Left lobe of liver (tissue), 2 donors: ENCODE results near the gene UBE2J2. TPM values are rescaled to one million over a fixed set of nuclear protein-coding genes. Genes with fewer than 3 reads are reported as not detected.
"Not testable (repeated sequence)": the region's sequence is repeated elsewhere in the genome, so short reads cannot be mapped to it uniquely, and the experiment has no call there.

Experiments used
- ATAC-seq: fragments of 200-7000 bp; cut with Tn5 transposase; one replicate; pipeline ENCODE4 v1.9.1; 2020; ENCODE audit warnings: mild to moderate bottlenecking, moderate library complexity
- DNase-seq: peaks from one replicate; pipeline ENCODE4 v3.0.0-alpha.2; 2020; ENCODE audit warnings: low spot score
- total RNA-seq: library from RNA; stranded (reverse); gene quantifications from one replicate; pipeline ENCODE4 v1.2.1, GENCODE V29; 2021
- donor health status: DM: no; HTN: no; CAD: no; lungs with moderate emphysema.
- donor health status: DM: no; HTN: yes; CAD: no.

Gene UBE2J2
- total RNA-seq, result 27.6 TPM

- DNase-seq, result peak; percentile 93
- ATAC-seq, result peak; percentile 96
Measured at GRCh38 chr1:1273512-1274298, at the start of gene UBE2J2. Gene UBE2J2 (minus strand): TSS chr1:1273854. CDS start chr1:1267992, 5,862 bp downstream.

GRCh38 chr1:1322952-1323351 lies 49.3 kb upstream of the UBE2J2 start:
- ATAC-seq (no peak), DNase-seq (no peak)

DNA sequence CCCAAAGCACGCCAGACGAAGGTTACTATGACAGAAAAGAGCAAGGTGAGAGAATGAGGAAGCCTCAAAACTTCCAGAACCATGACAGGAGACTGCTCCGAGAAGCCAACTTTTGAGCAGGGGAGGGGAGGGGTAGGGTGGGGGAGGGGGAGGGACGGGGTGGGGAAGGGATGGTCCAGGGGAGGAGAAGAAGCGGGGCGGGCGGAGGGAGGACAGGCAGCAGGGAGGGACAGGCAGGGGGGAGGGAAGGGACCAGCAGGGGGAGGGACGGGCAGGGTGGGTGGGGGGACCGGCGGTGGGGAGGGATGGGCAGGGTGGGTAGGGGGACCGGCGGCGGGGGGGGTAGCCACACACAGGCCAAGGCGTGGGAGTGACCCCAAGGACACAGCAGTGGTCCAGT lies 48.8 kb upstream of the UBE2J2 start:
- no peak for DNase-seq
- no peak for ATAC-seq

GRCh38 chr1:1321477-1321876 lies 47.8 kb upstream of the UBE2J2 start:
- DNase-seq (no peak), ATAC-seq (no peak)

DNA sequence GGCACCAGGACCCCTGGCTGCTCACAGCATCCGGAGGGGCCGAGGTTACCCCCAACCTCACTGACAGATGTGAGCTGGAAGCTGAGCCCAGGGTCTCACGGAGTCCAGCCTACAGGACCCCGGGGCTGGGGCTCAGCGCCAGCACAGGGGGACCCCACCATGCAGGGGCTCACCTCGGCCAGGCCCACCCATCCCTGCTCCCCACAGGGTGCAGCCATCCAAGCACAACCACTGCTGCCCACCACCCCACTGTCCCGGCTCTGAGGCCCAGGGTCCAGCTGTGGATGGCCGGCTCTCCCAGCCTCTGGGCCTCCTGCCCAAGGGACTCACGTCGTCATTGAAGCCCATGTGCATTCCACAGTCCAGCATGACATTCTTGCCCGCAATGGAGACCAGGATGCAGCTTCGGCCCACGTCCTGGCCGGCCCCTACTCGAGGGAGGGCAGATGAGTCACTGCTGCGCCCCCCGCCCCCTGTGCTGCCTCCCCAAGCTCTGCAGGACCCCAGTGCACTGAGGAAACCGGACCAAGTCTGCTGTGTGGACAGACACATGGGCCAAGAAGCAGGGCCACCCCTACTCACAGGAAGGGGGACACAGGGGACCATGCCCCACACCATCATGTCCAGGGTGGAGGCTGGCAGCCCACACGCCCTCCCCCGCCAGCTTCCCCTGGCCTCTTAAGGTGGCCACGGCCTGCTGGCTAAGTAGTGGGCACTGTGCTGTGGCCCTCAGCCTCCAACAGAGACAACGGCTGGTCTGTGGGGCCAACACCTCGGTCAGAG lies 47.2 kb upstream of the UBE2J2 start:
- no peak for ATAC-seq
- no peak for DNase-seq

- DNase-seq (no peak), ATAC-seq (no peak)
Measured at GRCh38 chr1:1319646-1319941, 45.9 kb upstream of the UBE2J2 start.

DNA sequence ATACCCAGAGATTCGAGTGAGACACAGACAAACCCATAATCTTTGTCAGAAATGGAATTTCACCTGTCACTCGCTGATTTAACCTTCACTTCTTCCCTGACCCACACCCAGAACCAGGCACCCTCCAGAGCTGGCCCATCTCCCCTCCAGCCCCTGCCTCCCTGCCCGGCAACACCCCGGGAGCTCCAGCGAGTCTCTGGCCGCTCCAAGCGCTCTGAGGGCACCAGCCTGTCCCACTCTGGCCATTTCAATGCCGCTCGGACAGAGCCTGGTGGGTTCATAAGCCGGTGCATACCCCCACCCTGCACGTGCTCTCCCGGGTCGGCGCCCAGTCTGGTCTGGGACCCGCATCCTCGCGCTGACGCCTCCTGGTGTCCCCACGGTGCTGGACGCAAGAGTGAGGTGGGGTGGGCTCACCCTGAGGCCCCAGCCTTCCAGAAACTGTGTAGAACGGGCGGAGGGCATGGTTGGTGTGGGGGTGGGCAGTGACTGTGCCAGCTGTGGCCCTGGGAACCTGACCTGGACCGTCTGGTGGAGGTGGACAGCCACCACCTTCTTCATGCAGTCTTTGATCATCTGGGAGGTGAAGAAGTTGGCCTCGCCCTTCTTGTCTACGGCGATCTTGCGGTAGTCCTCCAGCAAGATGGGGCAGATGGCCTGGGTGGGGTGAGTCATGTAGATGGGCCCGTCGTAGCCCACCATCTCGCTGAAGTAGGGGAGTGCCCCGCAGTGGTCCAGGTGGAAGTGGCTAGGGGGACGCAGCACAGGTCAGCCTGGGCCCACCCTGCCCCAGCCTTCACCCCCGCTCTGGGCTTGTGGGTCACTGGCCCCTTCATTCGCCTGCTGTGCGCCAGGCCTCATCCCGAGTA lies 45.4 kb upstream of the UBE2J2 start:
- ATAC-seq (no peak), DNase-seq (no peak)

DNA sequence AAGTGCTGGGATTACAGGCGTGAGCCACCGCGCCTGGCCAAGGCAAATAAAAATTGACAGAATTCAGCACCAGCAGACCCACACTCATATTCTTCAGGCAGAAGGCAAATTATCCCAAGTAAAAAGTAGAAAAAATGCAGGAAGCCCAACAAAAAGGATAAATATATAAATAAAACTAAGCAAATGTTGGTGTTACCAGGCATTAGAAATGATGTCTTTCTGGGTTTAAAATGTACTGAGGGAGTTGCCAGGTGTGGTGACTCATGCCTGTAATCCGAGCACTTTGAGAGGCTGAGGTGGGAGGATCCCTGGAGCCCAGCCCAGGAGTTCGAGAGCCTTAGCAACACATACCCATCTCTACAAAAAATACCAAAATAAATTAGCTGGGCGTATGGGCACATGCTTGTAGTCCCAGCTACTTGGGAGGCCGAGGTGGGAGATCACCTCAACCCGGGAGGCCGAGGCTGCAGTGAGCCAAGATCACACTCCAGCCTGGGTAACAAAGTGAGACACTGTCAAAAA lies 44.5 kb upstream of the UBE2J2 start:
- DNase-seq (peak; percentile 76), ATAC-seq (peak; percentile 81)

- no peak for DNase-seq
- ATAC-seq, result no peak
Measured at GRCh38 chr1:1317420-1317819, 43.8 kb upstream of the UBE2J2 start.

- DNase-seq, ATAC-seq: not testable (repeated sequence)
Measured at GRCh38 chr1:1316199-1316598, 42.5 kb upstream of the UBE2J2 start.

GRCh38 chr1:1315435-1315954 lies 41.8 kb upstream of the UBE2J2 start:
- DNase-seq, result no peak
- no peak for ATAC-seq

GRCh38 chr1:1314678-1315335 lies 41.2 kb upstream of the UBE2J2 start:
- no peak for ATAC-seq
- no peak for DNase-seq

- no peak for DNase-seq
- ATAC-seq, result no peak
Measured at GRCh38 chr1:1314237-1314586, 40.6 kb upstream of the UBE2J2 start.

- DNase-seq (no peak), ATAC-seq (no peak)
Measured at GRCh38 chr1:1313500-1314236, 40.0 kb upstream of the UBE2J2 start.

GRCh38 chr1:1312450-1313314 lies 39.0 kb upstream of the UBE2J2 start:
- DNase-seq, result no peak
- no peak for ATAC-seq

DNA sequence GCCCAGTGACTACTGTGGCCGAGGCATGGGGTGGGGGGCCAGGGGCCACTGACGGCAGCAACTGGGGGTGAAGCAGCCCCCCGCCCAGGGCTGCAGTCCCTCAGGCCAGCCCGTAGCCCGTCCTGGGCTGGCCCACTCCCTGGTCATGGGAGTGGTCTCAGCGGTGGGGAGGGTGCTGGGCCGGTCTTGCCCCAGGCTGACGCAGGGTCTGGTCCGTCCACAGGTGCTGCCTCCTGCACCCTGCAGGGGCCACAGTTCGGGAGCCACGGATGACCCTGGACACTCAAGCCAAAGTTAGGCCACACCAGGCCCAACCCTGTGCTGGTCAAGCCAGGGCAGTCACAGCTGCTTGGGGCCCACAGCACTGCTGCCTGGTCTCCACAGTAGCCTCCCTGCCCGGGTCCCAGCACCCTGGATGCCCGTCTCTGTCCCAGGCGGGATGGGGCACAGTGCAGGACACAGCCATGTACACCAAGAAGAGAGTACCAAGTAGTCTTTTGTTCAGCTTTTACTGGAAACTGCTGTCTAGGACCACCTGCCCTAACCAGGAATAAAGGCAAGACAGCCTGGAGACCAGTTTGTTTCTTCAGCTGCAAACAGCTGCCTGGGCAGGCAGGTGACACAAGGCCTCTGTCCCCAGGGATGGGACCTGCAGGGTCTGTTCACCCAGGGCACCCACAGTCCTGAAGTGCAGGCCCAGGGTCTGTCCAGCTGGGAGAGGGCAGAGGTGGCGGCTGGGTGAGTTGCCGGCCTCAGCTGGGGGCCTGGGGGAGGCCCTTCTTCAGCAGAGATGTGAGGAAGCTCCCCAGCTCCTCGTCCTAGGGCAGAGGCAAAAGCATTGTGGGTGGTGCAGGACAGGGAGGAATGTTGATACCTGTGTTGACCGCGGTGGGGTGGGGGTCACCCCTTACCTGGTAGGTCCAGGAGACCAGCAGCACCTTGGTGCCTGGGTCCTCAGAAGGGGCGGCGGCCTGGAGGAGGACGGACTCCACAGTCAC lies 37.8 kb upstream of the UBE2J2 start:
- no peak for DNase-seq
- no peak for ATAC-seq

DNA sequence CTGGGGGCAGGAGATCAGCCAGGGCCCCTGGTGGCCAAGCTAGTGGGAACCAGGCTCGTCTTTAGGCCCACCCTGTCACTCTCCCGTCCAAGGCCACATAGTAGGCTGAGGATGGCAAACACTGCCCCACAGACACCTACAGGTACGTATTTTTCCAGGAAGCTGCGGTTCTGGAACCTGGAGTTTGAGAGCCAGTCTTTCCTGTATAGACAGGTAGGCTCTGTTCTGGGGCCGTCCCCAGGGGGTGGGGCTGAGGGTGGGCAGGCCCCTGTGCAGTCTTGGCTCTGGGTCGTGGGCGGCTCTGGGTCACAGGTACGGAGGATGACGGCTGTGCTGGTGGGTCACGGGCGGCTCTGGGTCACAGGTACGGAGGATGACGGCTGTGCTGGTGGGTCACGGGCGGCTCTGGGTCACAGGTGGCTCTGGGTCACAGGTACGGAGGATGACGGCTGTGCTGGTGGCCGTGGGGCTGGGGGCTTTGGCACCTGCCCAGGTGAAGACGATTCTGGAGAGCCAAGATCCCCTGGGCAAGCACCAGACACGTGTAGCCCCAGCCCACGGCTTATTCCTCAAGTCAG lies 36.9 kb upstream of the UBE2J2 start:
- ATAC-seq (no peak), DNase-seq (no peak)

DNA sequence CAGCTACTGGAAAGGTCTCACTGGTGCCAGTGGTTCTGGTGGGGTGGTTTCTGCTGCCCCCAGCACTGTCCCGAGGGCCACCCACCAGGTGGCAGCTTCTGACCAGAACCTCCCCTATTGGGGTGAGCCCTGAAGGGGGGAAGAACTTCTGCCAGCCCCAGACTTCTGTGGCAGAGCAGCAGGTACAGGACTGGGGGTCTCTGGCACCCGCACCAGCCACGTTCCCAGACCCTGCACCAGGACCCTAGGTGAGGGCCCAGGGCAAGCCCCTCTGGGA lies 36.4 kb upstream of the UBE2J2 start:
- ATAC-seq, result no peak
- no peak for DNase-seq
